ENCODE measurements around the gene FAM234A.
"Not testable (repeated sequence)": the region's sequence is repeated elsewhere in the genome, so short reads cannot be mapped to it uniquely, and the experiment has no call there.

The FAM234A gene

GRCh38 chr16:252366-253337 lies 18.0 kb downstream of the FAM234A start:
- peaks cover 9 to 12% of the 10 kb centered on the region in 2 donors for H3K36me3 ChIP-seq (ENCODE audit: control insufficient read depth in 2 of 2, insufficient read depth in 2 of 2, low read length in 2 of 2)
- peaks cover 16 to 30% of the 10 kb centered on the region in 2 donors for H3K4me1 ChIP-seq (ENCODE audit: control insufficient read depth in 2 of 2, insufficient read depth in 2 of 2, low read length in 2 of 2)
- H3K9ac ChIP-seq (ENCODE audit: low read depth in 1 of 2, low read length in 2 of 2), result peak overlapping the region; percentile 27 to 56
- H3K4me3 ChIP-seq (ENCODE audit: low read length in 2 of 2), result peak overlapping the region; percentile 48 to 61
- peak overlapping the region; percentile 74 to 78 for H3K27ac ChIP-seq (ENCODE audit: low read depth in 2 of 2, low read length in 2 of 2)
- no peaks in the 10 kb centered on the region for H3K9me3 ChIP-seq (ENCODE audit: control insufficient read depth in 2 of 2, low read length in 2 of 2)
- no peaks in the 10 kb centered on the region for H3K27me3 ChIP-seq (ENCODE audit: control insufficient read depth in 2 of 2, insufficient read depth in 2 of 2, low read length in 2 of 2)

DNA sequence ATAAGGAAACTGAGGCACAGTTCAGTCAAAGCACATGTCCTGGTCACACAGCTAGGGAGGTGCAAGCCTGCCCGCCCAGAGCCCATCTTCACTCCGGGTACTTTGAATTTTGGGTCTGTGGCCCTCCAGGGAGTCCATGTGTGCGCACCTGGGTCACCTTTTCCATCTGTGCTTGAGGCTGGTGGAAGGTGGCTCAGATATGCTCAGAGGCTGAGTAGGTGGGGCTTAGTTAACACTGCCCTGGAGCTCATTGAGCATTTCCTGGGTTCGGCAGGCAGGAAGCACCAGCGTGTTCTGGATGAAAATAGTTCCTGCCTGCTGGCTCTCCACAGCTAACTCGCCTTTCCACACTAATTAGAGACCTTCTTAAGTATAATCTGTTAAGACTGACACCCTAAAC lies 19.2 kb downstream of the FAM234A start:
- Histone ChIP-seq H3K27ac (ENCODE audit: low read depth in 2 of 2, low read length in 2 of 2) (peak overlapping the region; percentile 36 to 63), H3K9ac (ENCODE audit: low read depth in 1 of 2, low read length in 2 of 2) (peak overlapping the region in 1 of 2 donors; percentile 47), H3K9me3 (ENCODE audit: control insufficient read depth in 2 of 2, low read length in 2 of 2) (no peaks in the 10 kb centered on the region), H3K4me1 (ENCODE audit: control insufficient read depth in 2 of 2, insufficient read depth in 2 of 2, low read length in 2 of 2) (peaks cover 16 to 30% of the 10 kb centered on the region in 2 donors), H3K36me3 (ENCODE audit: control insufficient read depth in 2 of 2, insufficient read depth in 2 of 2, low read length in 2 of 2) (peaks cover 9 to 12% of the 10 kb centered on the region in 2 donors), H3K4me3 (ENCODE audit: low read length in 2 of 2) (no peak overlapping the region), H3K27me3 (ENCODE audit: control insufficient read depth in 2 of 2, insufficient read depth in 2 of 2, low read length in 2 of 2) (no peaks in the 10 kb centered on the region)

DNA sequence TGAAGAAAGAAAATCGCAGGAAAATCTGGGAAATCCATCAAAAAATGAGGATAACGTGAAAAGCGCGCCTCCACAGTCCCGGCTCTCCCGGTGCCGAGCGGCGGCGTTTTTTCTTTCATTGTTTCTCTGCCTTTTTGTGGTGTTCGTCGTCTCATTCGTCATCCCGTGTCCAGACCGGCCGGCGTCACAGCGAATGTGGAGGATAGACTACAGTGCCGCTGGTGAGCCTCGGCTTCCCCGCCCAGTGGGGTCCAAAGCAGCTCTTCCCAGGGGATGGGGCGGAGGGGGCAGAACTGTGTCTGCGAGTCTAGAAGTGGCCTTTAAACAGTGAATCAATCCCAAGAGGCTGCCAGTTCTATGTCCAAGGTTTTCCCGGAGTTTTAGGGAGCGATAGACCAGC lies 19.8 kb downstream of the FAM234A start:
- H3K4me3 ChIP-seq (ENCODE audit: low read length in 2 of 2), result no peak overlapping the region
- peaks cover 11 to 18% of the 10 kb centered on the region in 2 donors for H3K36me3 ChIP-seq (ENCODE audit: control insufficient read depth in 2 of 2, insufficient read depth in 2 of 2, low read length in 2 of 2)
- H3K9me3 ChIP-seq (ENCODE audit: control insufficient read depth in 2 of 2, low read length in 2 of 2), result no peaks in the 10 kb centered on the region
- no peaks in the 10 kb centered on the region for H3K27me3 ChIP-seq (ENCODE audit: control insufficient read depth in 2 of 2, insufficient read depth in 2 of 2, low read length in 2 of 2)
- peaks cover 16 to 28% of the 10 kb centered on the region in 2 donors for H3K4me1 ChIP-seq (ENCODE audit: control insufficient read depth in 2 of 2, insufficient read depth in 2 of 2, low read length in 2 of 2)
- no peak overlapping the region for H3K27ac ChIP-seq (ENCODE audit: low read depth in 2 of 2, low read length in 2 of 2)
- H3K9ac ChIP-seq (ENCODE audit: low read depth in 1 of 2, low read length in 2 of 2), result no peak overlapping the region

DNA sequence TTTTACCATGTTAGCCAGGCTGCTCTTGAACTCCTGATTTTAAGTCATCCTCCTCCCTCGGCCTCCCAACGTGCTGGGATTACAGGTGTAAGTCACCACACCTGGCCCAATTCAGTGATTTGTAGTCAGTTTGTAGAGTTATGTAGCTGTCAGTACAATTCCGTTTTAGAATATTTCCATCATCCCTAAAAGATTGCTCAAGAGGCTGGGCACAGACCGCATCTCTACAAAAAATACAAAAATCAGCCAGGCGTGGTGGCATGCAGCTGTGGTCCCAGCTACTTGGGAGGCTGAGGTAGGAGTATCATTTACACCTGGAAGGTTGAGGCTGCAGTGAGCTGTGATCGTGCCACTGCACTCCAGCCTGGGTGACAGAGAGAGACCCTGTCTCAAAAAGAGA lies 20.6 kb downstream of the FAM234A start:
- peaks cover 15 to 24% of the 10 kb centered on the region in 2 donors for H3K36me3 ChIP-seq (ENCODE audit: control insufficient read depth in 2 of 2, insufficient read depth in 2 of 2, low read length in 2 of 2)
- H3K9me3 ChIP-seq (ENCODE audit: control insufficient read depth in 2 of 2, low read length in 2 of 2), result no peaks in the 10 kb centered on the region
- H3K9ac ChIP-seq (ENCODE audit: low read depth in 1 of 2, low read length in 2 of 2), result no peak overlapping the region
- peaks cover 16 to 24% of the 10 kb centered on the region in 2 donors for H3K4me1 ChIP-seq (ENCODE audit: control insufficient read depth in 2 of 2, insufficient read depth in 2 of 2, low read length in 2 of 2)
- no peak overlapping the region for H3K4me3 ChIP-seq (ENCODE audit: low read length in 2 of 2)
- no peak overlapping the region for H3K27ac ChIP-seq (ENCODE audit: low read depth in 2 of 2, low read length in 2 of 2)
- no peaks in the 10 kb centered on the region for H3K27me3 ChIP-seq (ENCODE audit: control insufficient read depth in 2 of 2, insufficient read depth in 2 of 2, low read length in 2 of 2)

DNA sequence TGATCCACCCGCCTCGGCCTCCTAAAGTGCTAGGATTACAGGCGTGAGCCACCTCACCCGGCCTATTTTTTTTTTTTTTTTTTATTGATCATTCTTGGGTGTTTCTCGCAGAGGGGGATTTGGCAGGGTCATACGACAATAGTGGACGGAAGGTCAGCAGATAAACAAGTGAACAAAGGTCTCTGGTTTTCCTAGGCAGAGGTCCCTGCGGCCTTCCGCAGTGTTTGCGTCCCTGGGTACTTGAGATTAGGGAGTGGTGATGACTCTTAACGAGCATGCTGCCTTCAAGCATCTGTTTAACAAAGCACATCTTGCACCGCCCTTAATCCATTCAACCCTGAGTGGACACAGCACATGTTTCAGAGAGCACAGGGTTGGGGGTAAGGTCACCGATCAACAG lies 23.5 kb downstream of the FAM234A start:
- H3K4me1 ChIP-seq (ENCODE audit: control insufficient read depth in 2 of 2, insufficient read depth in 2 of 2, low read length in 2 of 2); H3K27me3 ChIP-seq (ENCODE audit: control insufficient read depth in 2 of 2, insufficient read depth in 2 of 2, low read length in 2 of 2); H3K27ac ChIP-seq (ENCODE audit: low read depth in 2 of 2, low read length in 2 of 2); H3K9me3 ChIP-seq (ENCODE audit: control insufficient read depth in 2 of 2, low read length in 2 of 2); H3K4me3 ChIP-seq (ENCODE audit: low read length in 2 of 2); H3K9ac ChIP-seq (ENCODE audit: low read depth in 1 of 2, low read length in 2 of 2): not testable (repeated sequence)
- H3K36me3 ChIP-seq (ENCODE audit: control insufficient read depth in 2 of 2, insufficient read depth in 2 of 2, low read length in 2 of 2), result peaks cover 28 to 43% of the 10 kb centered on the region in 2 donors

DNA sequence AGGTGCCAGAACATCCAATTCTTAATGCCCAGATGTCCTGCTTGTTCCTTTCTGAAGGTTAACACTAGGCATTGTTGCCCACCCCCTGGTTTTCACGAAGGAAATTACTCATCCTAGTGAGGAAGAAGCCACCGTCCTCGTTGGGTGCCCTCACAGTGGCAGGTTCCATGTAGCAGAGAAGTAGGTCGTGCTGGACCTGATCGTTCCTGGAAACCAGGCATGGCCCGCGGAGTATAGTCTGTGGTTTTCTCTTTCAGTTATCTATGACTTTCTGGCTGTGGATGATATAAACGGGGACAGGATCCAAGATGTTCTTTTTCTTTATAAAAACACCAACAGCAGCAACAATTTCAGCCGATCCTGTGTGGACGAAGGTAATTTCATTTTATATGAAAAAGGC lies 24.6 kb downstream of the FAM234A start:
- Histone ChIP-seq H3K9ac (ENCODE audit: low read depth in 1 of 2, low read length in 2 of 2) (no peak overlapping the region), H3K27me3 (ENCODE audit: control insufficient read depth in 2 of 2, insufficient read depth in 2 of 2, low read length in 2 of 2) (no peaks in the 10 kb centered on the region), H3K4me1 (ENCODE audit: control insufficient read depth in 2 of 2, insufficient read depth in 2 of 2, low read length in 2 of 2) (no peaks in the 10 kb centered on the region), H3K36me3 (ENCODE audit: control insufficient read depth in 2 of 2, insufficient read depth in 2 of 2, low read length in 2 of 2) (peaks cover 36 to 51% of the 10 kb centered on the region in 2 donors), H3K9me3 (ENCODE audit: control insufficient read depth in 2 of 2, low read length in 2 of 2) (no peaks in the 10 kb centered on the region), H3K4me3 (ENCODE audit: low read length in 2 of 2) (no peak overlapping the region), H3K27ac (ENCODE audit: low read depth in 2 of 2, low read length in 2 of 2) (no peak overlapping the region)

- H3K36me3 ChIP-seq (ENCODE audit: control insufficient read depth in 2 of 2, insufficient read depth in 2 of 2, low read length in 2 of 2), result peaks cover 38 to 57% of the 10 kb centered on the region in 2 donors
- no peaks in the 10 kb centered on the region for H3K4me1 ChIP-seq (ENCODE audit: control insufficient read depth in 2 of 2, insufficient read depth in 2 of 2, low read length in 2 of 2)
- H3K27ac ChIP-seq (ENCODE audit: low read depth in 2 of 2, low read length in 2 of 2), result no peak overlapping the region
- H3K9me3 ChIP-seq (ENCODE audit: control insufficient read depth in 2 of 2, low read length in 2 of 2), result no peaks in the 10 kb centered on the region
- no peaks in the 10 kb centered on the region for H3K27me3 ChIP-seq (ENCODE audit: control insufficient read depth in 2 of 2, insufficient read depth in 2 of 2, low read length in 2 of 2)
- no peak overlapping the region for H3K4me3 ChIP-seq (ENCODE audit: low read length in 2 of 2)
- H3K9ac ChIP-seq (ENCODE audit: low read depth in 1 of 2, low read length in 2 of 2), result no peak overlapping the region
These were observed 25.2 kb downstream of the FAM234A start for GRCh38 chr16:259814-260253.

DNA sequence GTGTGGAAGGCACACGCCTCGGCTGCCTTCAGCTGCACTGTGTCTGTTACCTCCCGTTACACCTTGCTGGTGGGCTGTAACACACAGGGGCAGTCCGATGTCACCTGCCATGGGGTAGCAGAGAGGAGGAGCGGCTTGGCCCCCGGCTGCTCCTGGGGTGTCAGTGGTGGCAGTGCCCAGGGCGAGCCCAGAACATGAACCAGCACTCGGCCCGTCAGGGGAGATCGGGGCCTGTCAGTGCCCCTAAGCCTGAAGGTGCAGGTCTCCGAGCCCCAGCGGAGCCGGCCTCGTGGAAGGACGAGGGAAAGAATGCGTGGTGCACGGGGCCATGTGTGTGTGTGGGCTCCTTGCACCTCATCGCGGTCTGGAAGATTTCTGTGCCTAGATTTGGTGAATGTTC lies 25.7 kb downstream of the FAM234A start:
- Histone ChIP-seq H3K4me3 (ENCODE audit: low read length in 2 of 2) (no peak overlapping the region), H3K4me1 (ENCODE audit: control insufficient read depth in 2 of 2, insufficient read depth in 2 of 2, low read length in 2 of 2) (peaks cover 0 to 3% of the 10 kb centered on the region in 2 donors), H3K36me3 (ENCODE audit: control insufficient read depth in 2 of 2, insufficient read depth in 2 of 2, low read length in 2 of 2) (peaks cover 38 to 59% of the 10 kb centered on the region in 2 donors), H3K9ac (ENCODE audit: low read depth in 1 of 2, low read length in 2 of 2) (no peak overlapping the region), H3K27ac (ENCODE audit: low read depth in 2 of 2, low read length in 2 of 2) (no peak overlapping the region), H3K27me3 (ENCODE audit: control insufficient read depth in 2 of 2, insufficient read depth in 2 of 2, low read length in 2 of 2) (no peaks in the 10 kb centered on the region), H3K9me3 (ENCODE audit: control insufficient read depth in 2 of 2, low read length in 2 of 2) (no peaks in the 10 kb centered on the region)

GRCh38 chr16:261031-261691 lies 26.5 kb downstream of the FAM234A start:
- no peaks in the 10 kb centered on the region for H3K9me3 ChIP-seq (ENCODE audit: control insufficient read depth in 2 of 2, low read length in 2 of 2)
- H3K27ac ChIP-seq (ENCODE audit: low read depth in 2 of 2, low read length in 2 of 2), result no peak overlapping the region
- no peak overlapping the region for H3K4me3 ChIP-seq (ENCODE audit: low read length in 2 of 2)
- H3K36me3 ChIP-seq (ENCODE audit: control insufficient read depth in 2 of 2, insufficient read depth in 2 of 2, low read length in 2 of 2), result peaks cover 38 to 58% of the 10 kb centered on the region in 2 donors
- H3K4me1 ChIP-seq (ENCODE audit: control insufficient read depth in 2 of 2, insufficient read depth in 2 of 2, low read length in 2 of 2), result peaks cover 0 to 12% of the 10 kb centered on the region in 2 donors
- H3K9ac ChIP-seq (ENCODE audit: low read depth in 1 of 2, low read length in 2 of 2), result no peak overlapping the region
- H3K27me3 ChIP-seq (ENCODE audit: control insufficient read depth in 2 of 2, insufficient read depth in 2 of 2, low read length in 2 of 2), result no peaks in the 10 kb centered on the region

- Histone ChIP-seq H3K9ac (ENCODE audit: low read depth in 1 of 2, low read length in 2 of 2) (no peak overlapping the region), H3K36me3 (ENCODE audit: control insufficient read depth in 2 of 2, insufficient read depth in 2 of 2, low read length in 2 of 2) (peaks cover 38 to 57% of the 10 kb centered on the region in 2 donors), H3K27ac (ENCODE audit: low read depth in 2 of 2, low read length in 2 of 2) (no peak overlapping the region), H3K9me3 (ENCODE audit: control insufficient read depth in 2 of 2, low read length in 2 of 2) (no peaks in the 10 kb centered on the region), H3K27me3 (ENCODE audit: control insufficient read depth in 2 of 2, insufficient read depth in 2 of 2, low read length in 2 of 2) (no peaks in the 10 kb centered on the region), H3K4me3 (ENCODE audit: low read length in 2 of 2) (no peak overlapping the region), H3K4me1 (ENCODE audit: control insufficient read depth in 2 of 2, insufficient read depth in 2 of 2, low read length in 2 of 2) (peaks cover 0 to 17% of the 10 kb centered on the region in 2 donors)
These were observed 27.6 kb downstream of the FAM234A start for GRCh38 chr16:262121-262745.
